Sigmoid colon (tissue), 4 donors: ENCODE measurements around the gene YAP1.

Source experiments
- POLR2A ChIP-seq, 2 donors: fragments of 450-650 bp; IDR thresholded peaks; one replicate each; pipeline ENCODE4 v1.6.1; 2016; ENCODE audit warnings: antibody characterized with exemption in 2 of 2, mild to moderate bottlenecking in 2 of 2, moderate library complexity in 2 of 2
- POLR2AphosphoS5 ChIP-seq, 4 donors: sonication (generic); formaldehyde crosslinking; IDR thresholded peaks; one replicate each; pipeline ENCODE4 v1.6.1; 2017; ENCODE audit warnings: antibody characterized with exemption in 4 of 4

DNA sequence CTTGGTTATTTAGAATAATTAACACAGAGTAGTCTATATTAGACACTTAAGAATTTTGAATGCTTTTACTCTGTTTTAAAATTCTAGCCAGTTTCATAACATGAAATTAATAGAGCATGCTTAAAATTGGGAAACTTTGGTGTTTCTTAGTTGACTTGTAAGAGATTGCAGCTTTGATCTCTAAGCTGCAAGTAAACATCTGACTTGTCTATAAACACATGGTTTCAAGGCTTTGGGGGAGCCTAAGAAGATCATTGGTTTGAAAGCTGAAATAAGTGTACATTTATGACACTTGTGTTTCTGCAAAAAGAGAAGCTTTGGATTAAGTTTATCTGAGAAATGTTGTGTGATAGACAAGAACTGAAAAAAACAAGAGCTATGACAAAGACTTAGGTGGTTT lies 37.8 kb downstream of the YAP1 start:
- TF ChIP-seq POLR2A (IDR thresholded peaks at IDR 0.05) (no peak), POLR2AphosphoS5 (IDR thresholded peaks at IDR 0.05) (no peak)
